Hindlimb muscle (tissue), 1 donor: Measurements from ENCODE around the gene ZNF248. TPM values are rescaled to one million over a fixed set of nuclear protein-coding genes. Genes with fewer than 3 reads are reported as not detected.

Experiments used
- DNase-seq: peaks from one replicate; pipeline ENCODE4 v3.0.0-alpha.2; 2013
- polyA plus RNA-seq: library from polyadenylated mRNA; unstranded; fragments of 120-200 nt; gene quantifications from one replicate; pipeline ENCODE4 v1.2.1, GENCODE V29; 2013; ENCODE audit not compliant: insufficient read length

ZNF248 gene
- polyA plus RNA-seq, 1 donor: 17.6 TPM

DNA sequence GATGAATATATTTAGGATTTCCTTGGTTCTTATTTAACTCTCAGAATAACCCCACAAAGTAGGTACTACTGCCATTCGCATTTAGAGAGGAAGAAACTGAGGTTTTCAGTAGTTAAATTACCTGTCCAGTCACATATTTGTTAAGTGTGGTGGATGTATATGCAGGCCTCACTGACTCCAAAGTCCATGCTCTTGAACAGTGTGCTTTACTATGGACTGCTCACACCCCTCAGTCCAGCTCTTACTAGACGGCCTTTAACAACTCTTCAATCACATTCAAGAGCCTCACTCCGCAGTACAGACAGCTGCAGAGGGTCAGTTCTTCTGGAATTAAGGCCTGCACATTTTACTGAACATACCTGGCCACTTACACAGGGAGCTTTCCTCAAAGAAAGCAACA, 36.2 kb downstream of the ZNF248 start:
- DNase-seq: no peak

DNA sequence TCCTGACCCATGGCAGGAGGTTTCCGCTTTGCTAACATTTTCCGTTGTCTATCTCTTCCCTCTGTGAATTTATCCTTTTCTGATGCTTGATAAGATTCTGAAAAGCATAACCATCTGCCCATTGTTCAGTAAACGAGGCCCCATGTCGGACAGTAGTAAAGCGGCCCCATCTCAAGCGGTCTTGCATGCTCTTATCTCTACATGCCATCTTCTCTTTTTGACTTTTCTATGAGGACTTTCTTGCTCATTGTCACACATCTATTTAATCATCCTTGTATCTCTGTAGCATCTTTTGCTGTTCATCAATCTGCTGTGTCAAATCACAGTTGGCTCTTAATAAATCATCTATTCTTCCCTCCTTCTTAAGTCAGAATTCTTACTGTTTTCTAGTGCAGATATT, 37.6 kb downstream of the ZNF248 start:
- no peak for DNase-seq

DNA sequence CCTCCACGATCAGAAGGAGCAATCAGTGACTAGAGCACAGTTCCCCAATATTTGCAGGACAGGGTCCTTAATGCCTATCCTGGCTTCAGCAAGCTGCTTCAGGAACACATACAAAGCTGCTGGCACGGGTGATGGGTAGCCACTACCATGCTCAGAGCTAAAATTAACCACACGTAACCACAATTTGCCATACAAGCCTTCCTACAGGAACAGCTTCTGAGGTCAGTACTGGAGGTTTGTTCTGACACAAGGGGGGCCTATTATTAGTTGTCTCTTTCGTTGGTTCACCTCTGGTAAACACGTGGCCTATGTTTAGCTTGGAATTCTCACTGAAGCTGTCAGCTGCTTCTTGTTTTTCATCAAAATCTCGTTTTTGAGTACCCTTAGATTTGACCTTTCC, 41.1 kb downstream of the ZNF248 start:
- DNase-seq: no peak

DNA sequence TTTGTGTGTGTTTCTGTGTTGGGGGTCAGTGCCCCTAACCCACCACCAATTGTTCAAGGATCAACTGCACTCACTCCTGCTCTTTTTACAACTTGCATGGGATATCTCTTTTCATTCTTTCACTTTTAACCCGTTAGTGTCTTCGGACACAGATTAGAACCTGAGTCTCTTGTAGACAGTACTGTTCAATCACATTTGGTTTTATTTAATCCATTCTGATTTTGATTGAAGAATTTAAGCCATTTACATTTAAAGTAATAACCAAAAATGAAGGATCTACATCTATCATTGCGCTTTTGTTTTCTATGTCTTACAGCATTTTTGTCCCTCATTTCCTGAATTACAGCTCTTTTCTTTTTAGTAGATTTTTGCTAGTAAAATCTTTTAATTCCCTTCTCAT, 43.6 kb downstream of the ZNF248 start:
- DNase-seq: no peak

DNA sequence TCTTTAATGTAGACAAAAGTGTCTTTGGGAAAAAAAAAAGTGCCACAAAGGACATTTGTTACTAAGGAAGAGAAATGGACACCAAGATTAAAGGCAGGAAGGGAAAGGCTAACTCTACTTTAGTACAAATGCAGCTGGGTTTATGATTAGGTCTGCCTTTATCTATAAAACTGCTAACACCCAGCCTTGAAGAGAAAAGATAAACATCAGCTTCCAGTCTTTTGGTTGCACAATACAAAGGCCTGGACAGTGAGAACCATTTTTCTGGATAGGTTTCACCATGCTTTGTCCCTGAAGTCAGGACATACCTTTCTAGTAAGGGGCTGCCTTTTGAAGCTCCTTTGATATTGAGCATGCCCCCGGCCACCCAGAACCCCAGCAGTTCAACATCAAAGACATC, 45.1 kb downstream of the ZNF248 start:
- no peak for DNase-seq

DNA sequence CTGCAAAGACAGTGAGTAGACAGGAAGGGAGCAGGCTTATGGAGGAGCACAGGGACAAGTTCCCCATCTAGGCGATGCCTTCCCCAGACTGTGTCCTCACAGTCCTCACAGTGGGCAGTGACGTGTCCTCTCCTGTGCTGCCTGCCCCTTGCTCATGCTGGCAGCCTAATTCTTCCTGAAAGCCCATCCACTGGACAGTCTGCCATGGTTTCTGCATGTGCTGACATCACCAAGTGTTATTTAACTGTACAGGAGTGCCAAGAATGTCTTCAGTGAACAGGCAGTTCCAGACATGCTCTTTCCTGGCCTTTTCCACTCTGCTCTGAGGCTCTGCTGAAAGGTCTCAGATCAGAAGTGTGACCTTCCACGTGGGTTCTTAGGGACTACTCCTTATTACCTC, 54.1 kb downstream of the ZNF248 start:
- DNase-seq: no peak

DNA sequence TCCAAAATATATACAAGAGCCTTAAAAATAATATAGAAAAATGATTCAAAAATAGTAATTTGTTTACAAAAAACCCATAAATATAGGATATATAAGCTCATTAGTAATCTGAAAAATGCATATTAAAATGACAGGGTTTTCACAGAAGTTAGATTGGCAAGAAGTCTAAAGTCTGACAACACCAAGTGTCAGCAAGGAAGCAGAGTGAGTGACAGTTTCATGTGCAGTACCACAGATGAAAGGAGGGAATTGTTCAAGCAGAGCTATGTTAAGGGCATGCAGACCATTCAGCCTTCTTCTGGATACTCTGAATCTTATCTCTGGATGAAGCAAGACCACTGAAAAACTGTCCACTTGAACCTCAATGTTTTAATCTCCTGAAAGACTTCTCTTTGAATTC, 55.9 kb downstream of the ZNF248 start:
- DNase-seq: no peak

DNA sequence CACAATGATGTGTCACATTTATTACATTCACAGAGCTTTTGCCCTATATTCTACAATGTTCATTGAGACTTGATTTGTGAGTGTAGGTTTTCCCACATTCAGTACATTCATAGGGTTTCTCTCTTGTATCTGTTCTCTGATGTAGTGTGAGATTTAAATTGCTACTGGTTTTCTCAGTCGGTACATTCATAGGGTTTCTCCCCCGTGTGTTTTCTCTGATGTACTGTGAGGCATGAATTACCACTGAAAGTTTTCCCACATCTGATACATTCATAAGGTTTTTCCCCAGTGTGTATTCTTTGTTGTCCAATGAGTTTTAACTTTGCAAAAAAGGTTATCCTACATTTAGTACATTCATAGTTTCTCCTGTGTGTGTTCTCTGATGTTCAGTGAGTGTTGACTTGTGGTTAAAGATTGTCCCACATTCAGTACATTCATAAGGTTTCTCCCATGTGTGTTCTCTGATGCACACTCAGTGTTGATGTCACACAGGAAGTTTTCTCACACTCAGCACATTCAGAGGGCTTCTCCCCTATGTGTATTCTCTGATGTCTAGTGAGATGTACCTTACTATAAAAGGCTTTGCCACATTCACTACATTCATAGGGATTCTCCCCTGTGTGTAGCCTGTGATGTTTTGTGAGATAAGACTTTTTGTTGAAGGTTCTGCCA, 63.0 kb downstream of the ZNF248 start:
- no peak for DNase-seq

DNA sequence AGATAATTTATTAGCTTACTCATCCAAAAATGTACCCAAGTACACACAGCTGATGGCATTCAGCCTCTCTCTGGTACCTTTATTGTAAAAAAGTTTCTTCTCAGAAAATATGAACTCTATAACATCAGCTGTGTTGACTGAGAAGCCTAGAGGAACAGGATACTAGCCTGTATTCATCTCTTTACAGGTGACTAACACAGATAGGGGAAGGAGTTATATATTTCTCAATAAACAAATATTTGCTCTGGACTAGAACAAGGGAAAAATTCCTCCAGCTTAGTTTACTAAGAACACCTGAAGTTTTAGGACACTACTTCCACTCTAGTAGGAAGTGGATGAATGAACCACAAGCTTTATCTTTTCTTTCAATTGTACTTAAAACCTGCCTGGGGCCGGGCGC, 67.8 kb downstream of the ZNF248 start:
- no peak for DNase-seq

DNA sequence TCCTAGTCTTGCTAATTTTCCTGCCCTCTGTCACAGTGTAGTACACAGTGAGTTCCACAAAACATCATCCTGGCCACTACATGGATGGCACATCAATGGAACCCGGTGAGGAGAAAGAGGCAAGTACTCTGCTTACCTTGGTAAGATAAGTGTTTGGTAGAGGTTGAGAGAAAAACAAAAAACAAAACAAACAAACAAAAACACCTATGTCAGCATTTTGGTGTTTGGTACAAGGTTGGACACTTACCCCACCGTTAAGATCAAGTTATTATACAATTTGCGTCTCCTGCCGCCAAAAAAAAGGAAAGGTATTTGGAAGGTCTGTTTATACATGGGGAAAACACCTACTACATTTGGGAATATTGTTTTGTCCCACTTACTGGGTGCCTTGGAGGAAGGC, 72.7 kb downstream of the ZNF248 start:
- DNase-seq: no peak

DNA sequence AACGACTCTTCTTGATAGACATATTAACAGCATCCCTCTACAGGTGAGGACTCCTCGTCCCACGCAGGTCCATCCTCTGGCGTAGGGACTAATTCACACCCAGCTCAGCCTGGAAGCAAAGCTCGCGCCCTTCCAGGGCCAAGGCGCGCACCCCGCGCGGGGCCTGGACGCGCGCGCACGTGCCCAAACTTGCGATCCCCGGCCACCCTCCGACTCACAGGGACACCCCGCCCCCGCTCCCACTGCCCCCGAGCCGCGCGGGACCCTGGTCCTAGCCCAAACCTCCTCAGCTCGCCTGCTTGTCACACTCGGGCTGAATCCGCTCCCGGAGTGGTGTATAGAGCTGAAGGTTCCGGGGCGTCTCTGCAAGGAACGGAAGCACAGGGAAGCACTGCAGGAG, 76.9 kb downstream of the ZNF248 start:
- DNase-seq: no peak

DNA sequence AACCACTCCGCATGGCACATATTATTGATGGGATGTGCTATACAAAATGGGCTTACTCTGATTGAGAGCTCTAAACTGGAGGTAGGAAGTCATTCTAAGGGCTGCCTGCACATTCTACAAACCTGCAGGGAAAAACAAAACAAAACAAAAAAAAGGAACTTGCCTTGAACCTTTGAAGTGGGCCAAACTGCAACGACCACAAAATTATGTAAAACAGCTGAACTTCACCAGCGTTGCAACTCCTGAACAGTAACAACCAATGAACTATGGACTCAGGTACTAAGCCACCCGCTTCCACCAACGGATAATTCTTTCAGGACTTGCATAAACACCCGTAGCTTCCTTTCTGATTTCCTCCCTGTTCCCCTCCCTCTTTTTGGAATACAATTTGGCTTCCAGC, 80.4 kb downstream of the ZNF248 start:
- no peak for DNase-seq

DNA sequence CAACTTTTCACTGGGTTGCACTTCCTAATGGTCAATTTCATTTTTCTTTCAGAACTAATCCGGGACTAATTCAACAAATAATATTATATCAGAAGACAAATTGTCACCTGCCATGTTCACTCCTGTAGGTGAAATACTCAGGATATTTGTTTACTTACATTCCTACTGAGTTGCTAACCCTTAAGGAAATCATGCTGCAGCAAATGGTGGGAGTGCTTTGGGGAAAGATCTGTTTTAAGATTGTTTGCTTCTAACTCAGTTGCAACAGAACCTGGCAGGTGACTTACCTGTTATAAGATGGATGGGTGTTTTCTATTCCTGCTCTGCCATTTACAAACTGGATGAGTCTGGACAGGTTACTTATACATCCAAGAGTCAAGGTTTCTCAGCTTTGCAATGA, 81.8 kb downstream of the ZNF248 start:
- no peak for DNase-seq

DNA sequence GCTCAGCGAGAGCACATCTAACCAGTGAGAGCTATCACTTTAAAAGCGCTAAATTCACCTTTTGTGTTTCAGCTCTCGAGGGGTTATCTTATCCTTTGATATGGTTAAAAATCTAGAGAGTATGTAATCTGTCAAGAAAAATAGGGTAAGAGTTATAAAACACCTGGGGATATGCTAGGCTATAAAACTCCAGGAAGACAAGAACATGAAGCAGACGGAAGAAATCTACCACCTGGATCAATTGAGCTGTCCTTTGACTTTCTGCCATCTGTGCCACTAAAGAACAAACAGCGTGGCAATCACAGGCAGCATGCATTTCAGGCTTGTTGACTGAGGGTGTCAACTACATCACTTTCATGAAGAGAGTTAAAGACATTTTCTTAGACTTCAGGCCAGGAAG, 83.1 kb downstream of the ZNF248 start:
- no peak for DNase-seq

DNA sequence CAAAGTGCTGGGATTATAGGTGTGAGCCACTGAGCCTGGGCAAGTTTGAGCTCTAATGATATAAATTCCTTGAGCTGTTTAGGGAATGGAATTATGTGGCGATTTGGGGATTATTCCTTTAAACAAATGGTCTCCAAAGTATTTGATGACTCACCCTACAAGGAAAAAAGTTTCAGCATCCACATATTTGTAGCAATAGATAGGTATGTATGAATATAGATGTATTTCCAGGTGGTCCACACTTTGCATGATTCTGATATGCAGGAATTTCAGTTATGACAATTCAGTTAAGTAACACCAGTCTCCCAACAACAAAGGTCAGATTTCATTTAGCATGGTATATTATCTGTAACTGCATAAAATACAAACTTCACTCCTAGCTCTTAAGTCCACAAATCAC, 92.2 kb downstream of the ZNF248 start:
- no peak for DNase-seq

DNA sequence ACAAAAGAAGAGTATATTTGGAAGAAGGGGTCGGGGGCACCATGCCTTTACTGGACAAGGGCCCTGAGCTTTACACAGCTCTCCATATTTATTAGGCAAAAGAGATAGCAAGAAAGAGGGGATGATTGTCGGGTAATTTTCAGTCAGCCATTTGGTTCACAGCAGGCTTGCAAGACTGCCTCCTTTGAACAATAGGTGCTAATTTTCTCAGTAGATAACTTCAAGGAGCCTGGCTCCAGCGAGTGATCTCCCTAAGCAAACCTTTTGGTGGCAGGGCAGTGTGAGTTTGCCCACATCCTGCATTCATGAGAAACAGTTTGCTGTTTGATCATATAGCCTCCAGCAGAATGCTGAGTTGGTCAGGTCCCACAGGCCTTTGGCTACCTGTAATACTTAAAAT, 94.3 kb downstream of the ZNF248 start:
- no peak for DNase-seq

DNA sequence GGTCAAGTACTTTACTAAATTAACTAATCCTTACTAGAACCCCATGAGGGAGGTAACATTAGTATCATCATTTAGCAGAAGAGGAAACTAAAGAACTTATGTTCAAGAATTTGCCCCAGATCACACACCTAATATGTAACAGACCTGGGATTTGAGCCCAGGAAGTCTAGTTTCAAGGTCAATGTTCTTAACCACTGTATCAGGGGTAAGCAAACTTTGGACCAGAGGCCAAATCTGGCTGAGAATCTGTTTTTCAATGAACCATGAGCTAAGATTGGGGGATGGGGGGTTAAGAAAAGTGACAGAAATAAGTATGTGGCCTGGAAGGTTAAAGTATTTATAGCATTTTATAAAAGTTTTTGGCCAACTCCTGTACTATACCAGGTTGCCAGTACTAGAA, 95.1 kb downstream of the ZNF248 start:
- no peak for DNase-seq

DNA sequence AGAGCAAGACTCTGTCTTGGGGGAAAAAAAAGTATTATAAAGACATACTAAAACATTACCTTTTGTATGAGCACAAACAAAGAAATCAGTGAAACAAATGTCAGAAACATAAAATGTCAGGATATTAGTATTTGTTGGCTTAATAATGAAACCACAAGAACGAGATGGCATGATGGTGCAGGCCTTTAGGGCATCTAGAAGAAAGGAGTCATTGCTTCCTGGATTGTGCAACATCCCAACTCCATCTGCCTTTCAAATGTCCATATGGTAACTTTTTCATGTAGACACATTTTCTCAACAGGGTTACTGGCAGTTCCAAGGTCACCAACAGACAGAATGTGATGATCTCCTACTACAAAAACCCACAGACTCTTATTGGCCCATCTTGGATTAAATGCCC, 96.6 kb downstream of the ZNF248 start:
- no peak for DNase-seq

DNA sequence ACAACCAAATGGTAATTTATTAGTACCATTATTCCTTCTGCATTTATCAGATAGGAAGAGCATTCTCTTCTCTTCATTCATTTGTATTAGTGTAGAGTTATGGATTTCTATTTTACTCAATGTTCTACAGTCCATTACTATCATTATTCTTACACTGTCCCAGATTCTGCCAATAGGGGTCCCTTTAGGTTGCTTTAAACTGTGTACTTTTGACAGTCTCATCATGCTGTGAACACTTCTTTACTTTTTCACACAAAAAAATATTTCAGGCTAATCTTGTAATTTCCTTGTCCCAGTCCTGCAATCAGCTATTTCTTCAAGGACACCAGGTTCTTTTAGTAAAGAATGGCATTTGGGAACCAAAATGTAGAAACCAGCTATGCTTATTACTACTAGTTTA, 99.3 kb downstream of the ZNF248 start:
- DNase-seq: no peak

DNA sequence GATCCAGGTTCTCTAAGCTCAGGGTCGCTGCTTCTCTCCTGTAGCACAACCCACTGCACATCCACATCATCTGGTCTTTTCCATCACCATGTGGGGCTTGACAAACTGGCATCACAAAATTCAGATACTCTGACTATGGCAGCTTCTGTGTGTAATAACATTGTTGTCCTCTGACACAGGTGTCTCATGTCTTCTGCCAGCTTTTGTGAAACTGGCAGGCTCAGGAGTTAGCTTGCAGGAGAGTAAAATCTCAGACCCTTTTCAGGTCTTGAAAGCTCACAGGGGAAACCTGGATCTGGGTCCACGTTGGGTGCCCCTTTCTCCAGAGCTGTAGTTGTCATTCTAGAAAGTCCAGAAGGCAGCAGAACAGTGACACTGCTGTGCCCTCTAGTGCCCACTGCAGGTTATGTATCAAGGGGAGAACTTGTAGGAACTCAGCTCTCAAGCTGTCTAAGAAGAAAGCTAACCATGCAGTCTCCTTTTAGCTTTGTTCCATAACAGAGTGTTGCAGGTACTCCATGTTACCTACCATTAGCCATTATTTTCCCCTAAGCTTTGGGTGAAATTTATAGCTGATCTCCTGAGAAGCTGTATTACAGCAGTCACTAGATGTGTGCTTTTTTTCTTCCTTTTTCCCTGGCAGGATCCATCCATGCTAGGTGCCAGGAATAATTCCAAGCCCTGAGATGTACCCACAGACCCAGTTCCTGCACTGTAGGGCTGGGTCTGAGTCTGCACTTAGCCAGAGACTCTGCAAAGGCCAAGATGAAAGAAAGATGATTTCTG, 102.7 kb downstream of the ZNF248 start:
- no peak for DNase-seq

DNA sequence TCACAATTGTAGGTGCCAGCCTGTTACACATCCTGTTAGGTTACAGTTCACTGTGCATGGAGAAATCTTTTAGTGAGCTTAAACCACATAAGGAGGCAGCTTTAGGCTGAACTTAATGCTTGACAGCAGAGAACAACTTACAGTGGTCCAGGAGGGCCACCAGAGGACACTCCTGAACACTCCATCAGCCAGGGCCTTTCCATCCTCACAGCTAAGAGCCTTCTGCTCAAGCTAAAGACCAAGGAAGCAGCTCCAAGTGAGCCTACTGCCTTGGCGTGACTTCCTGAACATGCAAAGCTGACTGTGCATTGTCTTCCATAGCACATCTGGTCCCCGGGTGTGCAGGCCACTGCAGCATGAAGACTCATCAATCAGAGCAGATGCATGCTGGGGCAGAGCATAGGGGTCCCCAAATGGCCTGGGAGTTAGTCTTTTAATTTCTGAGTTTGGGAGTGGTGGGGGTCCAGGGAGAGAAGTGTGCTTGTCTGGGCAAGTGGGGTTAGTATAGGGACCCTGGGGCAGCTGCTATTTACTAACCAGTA, 105.0 kb downstream of the ZNF248 start:
- DNase-seq: no peak

DNA sequence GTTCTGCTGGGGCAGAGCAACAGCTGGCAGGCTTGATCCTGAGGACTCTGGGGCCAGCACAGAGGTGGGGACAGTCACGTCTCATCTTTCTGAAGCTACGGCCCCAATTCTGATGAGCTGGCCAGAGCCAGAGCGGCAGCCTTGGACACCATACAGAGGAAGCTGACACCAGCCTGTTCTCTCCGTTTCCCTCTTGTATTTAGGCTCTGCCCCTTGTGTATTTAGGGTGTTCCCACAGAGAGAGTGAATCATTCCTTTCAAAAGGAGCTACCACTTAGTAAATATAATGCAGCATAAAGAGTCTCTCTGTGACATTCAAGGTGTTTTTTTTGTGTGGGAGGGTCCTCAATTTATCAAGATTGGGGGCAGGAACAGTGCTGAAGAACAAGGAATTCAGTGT, 109.2 kb downstream of the ZNF248 start:
- DNase-seq: no peak

DNA sequence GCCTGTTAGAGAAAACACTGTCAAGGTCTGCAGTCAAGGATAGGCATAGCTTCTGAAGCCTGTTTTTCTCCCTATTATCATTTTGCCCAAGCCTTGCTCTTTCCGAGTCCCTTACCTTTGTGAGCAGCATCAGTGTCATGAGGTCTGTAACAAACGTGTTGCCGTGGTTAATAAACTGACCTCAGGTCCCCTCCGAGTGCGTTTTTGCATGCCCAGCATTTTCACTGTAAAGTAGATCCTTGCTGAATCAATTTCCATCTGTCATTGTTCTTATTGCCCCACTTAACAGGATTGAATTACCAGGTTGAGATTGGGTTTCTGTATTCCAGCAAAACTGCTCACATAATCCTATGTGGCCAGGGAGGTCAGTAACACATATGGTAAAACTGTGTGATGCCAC, 110.3 kb downstream of the ZNF248 start:
- DNase-seq: no peak

DNA sequence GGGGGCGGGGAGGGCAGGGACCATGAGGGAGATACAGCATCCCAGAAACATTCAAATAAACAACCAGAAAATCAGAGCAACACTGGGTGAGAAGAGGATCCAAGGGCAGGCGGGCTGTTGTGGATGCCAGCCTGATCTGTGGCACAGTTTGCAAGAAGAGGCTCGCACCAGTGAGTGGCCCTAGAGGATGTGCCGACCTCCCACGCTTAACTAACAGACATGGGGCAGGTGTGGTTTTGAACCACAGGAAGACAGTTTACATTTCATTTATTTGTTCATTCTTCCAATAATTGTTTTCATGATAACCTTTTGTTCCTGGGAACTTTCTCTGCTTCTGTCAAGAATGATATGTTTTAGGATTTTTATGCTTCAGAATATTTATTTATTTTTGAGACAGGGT, 115.6 kb downstream of the ZNF248 start:
- DNase-seq: no peak
